HTR-8/SVneo (cell line): ENCODE data around the gene AP5S1.
A peak's percentile ranks its signal among the peaks of the same experiment; 100 is the strongest.
"Not testable (repeated sequence)": the region's sequence is repeated elsewhere in the genome, so short reads cannot be mapped to it uniquely, and the experiment has no call there.

Experiments used
- DNase-seq: peaks from one replicate; pipeline ENCODE4 v3.0.0; 2011; ENCODE audit warnings: low spot score, mixed read lengths; ENCODE audit not compliant: insufficient read length
- FAIRE-seq: peaks from 2 replicates; lab custom pipeline; 2011; peaks lifted over from hg19 to GRCh38; lab: Jason Lieb, UNC

Gene AP5S1

GRCh38 chr20:3788685-3789155 is 31.6 kb upstream of the AP5S1 start:
- FAIRE-seq: no peak
- DNase-seq: no peak

GRCh38 chr20:3789201-3789600 is 31.1 kb upstream of the AP5S1 start:
- not testable (repeated sequence) for DNase-seq, FAIRE-seq

DNA sequence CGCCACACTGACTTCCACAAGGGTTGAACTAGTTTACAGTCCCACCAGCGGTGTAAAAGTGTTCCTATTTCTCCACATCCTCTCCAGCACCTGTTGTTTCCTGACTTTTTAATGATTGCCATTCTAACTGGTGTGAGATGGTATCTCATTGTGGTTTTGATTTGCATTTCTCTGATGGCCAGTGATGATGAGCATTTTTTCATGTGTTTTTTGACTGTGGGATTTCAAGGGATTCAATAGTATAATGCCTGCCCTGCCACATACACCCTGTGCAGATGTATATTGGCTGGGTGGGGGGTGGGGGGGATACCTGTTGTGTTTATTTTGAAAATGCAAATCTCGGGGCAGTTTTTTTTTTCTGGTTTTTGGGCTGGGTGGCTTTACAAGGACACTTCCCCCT is 26.2 kb upstream of the AP5S1 start:
- FAIRE-seq, DNase-seq: not testable (repeated sequence)

- FAIRE-seq: no peak
- no peak for DNase-seq
These were observed 25.5 kb upstream of the AP5S1 start for GRCh38 chr20:3794701-3795420.

- FAIRE-seq (peak; percentile 75), DNase-seq (peak; percentile 94)
These were observed 24.6 kb upstream of the AP5S1 start, which contains the start of gene CDC25B for GRCh38 chr20:3795511-3796468. Gene CDC25B (plus strand): TSS chr20:3796310. CDS start chr20:3796532, 222 bp downstream.

- DNase-seq: no peak
- no peak for FAIRE-seq
These were observed 23.7 kb upstream of the AP5S1 start for GRCh38 chr20:3796477-3797225.

DNA sequence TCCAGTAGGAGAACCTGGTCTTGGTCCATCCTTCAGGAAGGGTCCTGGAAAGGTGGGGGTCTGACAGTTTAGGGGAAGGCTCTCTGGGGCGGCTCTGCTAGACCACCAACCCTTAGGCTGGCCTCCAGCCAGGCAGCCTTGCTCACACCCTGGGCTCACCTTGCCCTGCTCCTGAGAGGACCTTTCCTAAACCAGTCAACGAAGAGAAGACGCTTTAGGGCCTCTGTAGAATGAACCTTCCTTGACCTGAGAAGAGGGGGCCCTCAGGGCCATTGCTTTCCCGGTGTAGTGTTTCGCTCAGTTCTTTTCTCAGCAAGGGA is 23.2 kb upstream of the AP5S1 start:
- FAIRE-seq: no peak
- no peak for DNase-seq

DNA sequence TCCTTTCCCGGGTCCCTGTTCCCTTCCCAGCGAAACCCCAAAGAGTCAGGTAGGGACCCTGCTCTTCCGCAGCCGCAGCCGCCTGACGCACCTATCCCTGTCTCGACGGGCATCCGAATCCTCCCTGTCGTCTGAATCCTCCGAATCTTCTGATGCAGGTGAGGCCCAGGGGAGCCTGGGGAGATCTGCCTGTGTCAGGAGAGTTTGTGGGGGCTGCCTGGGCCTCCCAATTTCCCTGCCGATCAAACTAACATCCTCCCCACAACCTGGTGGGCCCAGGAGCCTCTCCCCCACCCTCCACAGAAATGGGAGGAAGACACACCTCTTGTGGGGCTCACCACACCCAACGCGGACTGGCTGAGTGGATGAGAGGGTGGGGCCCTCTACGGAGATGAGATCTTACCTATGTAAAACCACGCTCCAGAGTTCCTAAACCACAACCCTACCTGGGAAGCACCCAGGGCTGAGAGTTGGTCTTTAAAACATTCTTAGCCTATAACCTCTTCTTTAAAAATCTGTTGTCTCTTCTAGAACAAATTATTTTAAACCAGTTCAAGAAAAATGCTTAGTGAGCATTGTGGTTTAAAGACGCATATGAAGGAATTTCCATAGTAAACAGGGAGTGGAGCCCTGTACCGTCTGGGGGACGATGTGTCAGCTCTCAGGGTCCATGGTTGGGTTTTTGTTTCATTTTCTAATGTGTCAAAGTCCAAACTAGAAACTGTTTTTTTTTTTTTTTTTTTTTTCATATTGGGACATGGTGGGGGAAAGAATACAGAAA is 22.6 kb upstream of the AP5S1 start:
- DNase-seq (no peak), FAIRE-seq (no peak)

DNA sequence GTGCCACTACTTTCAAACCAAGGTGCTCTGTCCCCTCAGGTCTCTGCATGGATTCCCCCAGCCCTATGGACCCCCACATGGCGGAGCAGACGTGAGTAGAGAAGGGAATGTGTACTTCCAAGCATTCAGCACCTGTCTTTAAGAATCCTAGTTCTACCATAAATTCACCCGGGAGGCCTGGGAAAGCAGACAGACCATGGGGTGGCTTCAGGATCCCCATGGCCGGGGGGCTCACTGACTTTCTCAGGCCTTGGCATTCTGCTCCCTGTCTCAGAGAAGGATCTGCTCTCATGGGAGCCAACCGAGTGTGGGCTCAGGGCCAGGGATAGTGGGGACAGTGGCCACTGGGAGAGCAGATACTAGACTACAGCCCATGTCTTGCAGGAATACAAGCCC is 22.0 kb upstream of the AP5S1 start:
- FAIRE-seq (no peak), DNase-seq (no peak)

DNA sequence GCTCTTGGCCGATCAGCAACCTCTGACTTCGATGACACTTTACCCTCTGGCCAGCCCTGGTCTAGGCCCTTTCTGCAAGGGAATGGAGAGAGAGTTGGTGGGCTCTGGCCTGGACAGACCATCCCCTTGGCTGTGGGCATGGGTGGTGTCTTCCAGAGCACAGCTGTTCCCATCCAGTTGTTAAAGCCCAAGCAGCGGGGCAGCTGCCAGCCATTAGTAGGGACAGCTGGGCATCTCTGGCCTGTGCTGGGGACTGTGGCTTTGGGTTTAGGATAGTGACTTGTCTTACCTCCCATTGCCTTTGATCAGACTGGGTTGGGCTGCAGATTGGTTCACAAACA is 21.5 kb upstream of the AP5S1 start:
- peak; percentile 60 for FAIRE-seq
- DNase-seq: no peak

- FAIRE-seq (no peak), DNase-seq (no peak)
These were observed 20.0 kb upstream of the AP5S1 start for GRCh38 chr20:3800256-3800877.

DNA sequence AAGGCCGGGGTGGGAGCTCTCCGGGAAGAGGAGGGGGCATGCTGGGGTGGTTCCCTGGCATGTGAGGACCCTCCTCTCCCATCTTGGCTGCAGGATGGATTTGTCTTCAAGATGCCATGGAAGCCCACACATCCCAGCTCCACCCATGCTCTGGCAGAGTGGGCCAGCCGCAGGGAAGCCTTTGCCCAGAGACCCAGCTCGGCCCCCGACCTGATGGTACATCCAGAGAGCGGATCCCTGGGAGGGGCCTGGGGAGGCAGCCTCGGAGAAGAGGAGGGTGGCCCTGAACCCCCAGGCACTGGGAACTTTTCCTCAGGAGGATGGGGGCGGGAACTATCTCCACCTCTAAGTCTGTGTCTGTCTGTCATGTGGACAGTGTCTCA is 19.5 kb upstream of the AP5S1 start:
- FAIRE-seq: no peak
- DNase-seq: no peak

GRCh38 chr20:3801299-3801698 is 19.0 kb upstream of the AP5S1 start:
- FAIRE-seq (no peak), DNase-seq (no peak)

DNA sequence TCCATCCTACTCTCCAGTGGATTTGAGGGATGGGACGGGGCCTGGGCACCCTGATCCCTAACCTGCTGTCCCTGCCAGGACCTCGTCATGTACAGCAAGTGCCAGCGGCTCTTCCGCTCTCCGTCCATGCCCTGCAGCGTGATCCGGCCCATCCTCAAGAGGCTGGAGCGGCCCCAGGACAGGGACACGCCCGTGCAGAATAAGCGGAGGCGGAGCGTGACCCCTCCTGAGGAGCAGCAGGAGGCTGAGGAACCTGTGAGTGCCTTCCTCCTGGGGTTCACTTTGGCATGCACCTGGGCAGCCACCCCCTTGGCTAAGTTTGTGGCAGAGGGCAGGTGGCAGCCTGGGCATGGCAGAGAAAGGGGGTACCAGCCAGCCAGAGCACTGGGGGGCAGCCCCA is 18.5 kb upstream of the AP5S1 start:
- DNase-seq (no peak), FAIRE-seq (no peak)

DNA sequence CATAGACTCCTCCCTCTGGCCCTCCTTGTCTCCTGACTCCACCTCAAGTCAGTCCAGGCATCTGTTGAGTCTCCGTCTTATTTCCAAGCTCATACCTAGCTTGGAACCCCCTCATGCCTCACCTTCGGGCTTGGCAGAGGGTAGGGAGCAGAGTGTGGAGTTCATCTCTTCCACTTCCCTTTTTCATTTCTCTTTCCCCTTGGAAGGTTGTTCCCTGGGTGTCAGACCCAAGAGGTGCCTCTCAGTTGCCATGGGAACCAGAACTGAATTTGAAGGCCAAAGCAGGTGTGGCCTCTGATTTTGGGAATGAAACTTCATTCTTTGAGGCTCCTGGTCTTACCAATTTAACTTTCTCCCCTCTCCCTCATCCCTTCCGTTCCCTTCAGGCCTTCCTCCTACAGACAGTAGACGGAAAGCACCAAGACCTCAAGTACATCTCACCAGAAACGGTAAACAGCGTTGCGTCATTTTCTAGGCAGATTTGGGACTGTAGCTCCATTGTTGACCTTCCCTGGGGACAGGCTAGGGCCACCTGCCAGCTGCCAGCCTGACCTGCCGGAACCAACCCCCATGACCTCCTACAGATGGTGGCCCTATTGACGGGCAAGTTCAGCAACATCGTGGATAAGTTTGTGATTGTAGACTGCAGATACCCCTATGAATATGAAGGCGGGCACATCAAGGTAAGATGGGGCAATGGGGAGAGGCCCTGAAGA is 17.7 kb upstream of the AP5S1 start:
- no peak for DNase-seq
- no peak for FAIRE-seq

GRCh38 chr20:3803289-3803688 is 17.1 kb upstream of the AP5S1 start:
- no peak for FAIRE-seq
- no peak for DNase-seq

DNA sequence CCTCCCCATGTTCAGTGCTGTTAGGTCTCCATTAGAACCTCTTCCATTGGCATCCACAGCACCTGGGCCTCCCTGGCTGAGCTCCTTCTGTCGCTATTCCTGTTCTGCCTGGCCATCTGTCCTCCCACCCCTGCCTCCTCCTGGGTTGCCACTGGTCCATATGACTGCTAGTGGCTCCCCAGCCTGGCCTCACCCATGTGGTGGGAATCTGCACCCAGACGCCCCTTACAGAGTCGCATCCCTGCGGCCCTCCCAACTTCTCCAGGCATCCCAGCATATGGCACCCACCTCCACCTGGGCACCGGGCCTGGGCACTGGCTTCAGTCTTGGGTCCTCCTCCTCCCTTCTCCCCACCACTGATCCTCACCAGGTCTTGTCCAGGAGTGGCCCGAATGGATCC is 16.5 kb upstream of the AP5S1 start:
- no peak for DNase-seq
- FAIRE-seq: no peak

- FAIRE-seq (peak; percentile 40), DNase-seq (no peak)
These were observed 16.0 kb upstream of the AP5S1 start for GRCh38 chr20:3804254-3804751.

GRCh38 chr20:3804781-3805180 is 15.6 kb upstream of the AP5S1 start:
- FAIRE-seq: no peak

More at GRCh38 chr20:3804781-3805180, 15.6 kb upstream of the AP5S1 start:
- no peak for DNase-seq
